GM21367 (cell line): ENCODE measurements around the gene ZNG1F.
"Not testable (repeated sequence)": the region's sequence is repeated elsewhere in the genome, so short reads cannot be mapped to it uniquely, and the experiment has no call there.

Experiments
- ATAC-seq: cut with Tn5 transposase; IDR thresholded peaks from one replicate; pipeline ENCODE4 v1.9.1; 2021; ENCODE audit not compliant: unreplicated experiment

Gene ZNG1F

GRCh38 chr9:41123812-41124211 lies 65.3 kb downstream of the ZNG1F start:
- ATAC-seq = not testable (repeated sequence)

DNA sequence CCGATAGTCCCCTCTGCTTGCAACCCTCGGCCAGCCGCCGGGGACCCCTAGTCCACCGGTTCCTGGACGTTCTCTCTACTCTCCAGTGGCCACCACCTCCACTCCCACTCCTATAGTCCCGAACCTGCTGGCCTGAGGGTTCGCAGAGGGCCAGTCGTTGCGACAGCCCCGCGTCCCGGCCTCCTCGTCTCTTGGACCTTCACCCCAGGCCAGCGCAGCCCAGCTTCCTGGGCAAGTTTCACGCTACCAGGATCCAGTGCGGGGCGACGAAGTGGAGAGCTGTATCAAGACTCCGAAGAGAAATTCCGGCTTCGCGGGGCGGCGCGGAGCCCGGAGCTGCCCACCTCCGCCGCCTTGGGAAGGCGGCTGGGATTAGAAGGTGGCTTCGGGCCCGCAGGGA lies 65.7 kb downstream of the ZNG1F start:
- not testable (repeated sequence) for ATAC-seq

- not testable (repeated sequence) for ATAC-seq
Measured at GRCh38 chr9:41120696-41121095, 68.4 kb downstream of the ZNG1F start.

GRCh38 chr9:41119719-41120118 lies 69.4 kb downstream of the ZNG1F start:
- not testable (repeated sequence) for ATAC-seq

- not testable (repeated sequence) for ATAC-seq
Measured at GRCh38 chr9:41119311-41119710, 69.8 kb downstream of the ZNG1F start.

DNA sequence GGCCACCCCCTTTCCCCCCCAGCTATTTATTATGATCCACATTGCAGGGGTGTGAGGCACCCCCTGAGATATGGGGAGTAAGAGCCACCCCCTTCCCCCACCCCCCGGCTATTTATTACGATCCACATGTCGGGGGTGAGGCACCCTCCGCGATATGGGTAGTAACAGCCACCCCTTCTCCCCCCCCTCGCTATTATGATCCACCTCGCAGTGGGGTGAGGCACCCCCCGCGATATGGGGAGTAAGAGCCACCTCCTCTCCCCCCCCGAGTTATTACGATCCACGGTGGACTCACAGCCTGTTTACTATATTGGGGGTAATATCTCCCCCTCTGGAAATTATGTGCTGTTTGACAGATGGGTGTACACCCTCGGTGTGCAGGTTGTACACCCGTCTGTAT lies 75.8 kb downstream of the ZNG1F start:
- not testable (repeated sequence) for ATAC-seq

- not testable (repeated sequence) for ATAC-seq
Measured at GRCh38 chr9:41111414-41111813, 77.7 kb downstream of the ZNG1F start.

GRCh38 chr9:41110913-41111312 lies 78.2 kb downstream of the ZNG1F start:
- not testable (repeated sequence) for ATAC-seq

- ATAC-seq = not testable (repeated sequence)
Measured at GRCh38 chr9:41109253-41109652, 79.9 kb downstream of the ZNG1F start.

DNA sequence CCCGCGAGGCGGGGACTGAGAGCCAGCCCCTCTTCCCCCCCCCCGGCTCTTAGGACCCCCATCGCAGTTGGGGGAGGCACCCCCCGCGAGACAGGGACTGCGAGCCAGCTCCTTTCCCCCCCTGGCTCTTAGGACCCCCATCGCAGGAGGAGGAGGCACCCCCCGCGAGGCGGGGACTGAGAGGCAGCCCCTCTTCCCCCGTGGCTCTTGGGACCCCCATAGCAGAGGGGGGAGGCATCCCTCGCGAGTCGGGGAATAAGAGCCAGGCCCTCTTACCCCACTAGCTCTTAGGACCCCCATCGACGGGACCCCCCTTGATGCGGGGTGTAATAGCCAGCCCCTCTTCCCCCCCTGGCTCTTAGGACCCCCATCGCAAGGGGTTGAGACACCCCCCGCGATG lies 80.3 kb downstream of the ZNG1F start:
- ATAC-seq = not testable (repeated sequence)

DNA sequence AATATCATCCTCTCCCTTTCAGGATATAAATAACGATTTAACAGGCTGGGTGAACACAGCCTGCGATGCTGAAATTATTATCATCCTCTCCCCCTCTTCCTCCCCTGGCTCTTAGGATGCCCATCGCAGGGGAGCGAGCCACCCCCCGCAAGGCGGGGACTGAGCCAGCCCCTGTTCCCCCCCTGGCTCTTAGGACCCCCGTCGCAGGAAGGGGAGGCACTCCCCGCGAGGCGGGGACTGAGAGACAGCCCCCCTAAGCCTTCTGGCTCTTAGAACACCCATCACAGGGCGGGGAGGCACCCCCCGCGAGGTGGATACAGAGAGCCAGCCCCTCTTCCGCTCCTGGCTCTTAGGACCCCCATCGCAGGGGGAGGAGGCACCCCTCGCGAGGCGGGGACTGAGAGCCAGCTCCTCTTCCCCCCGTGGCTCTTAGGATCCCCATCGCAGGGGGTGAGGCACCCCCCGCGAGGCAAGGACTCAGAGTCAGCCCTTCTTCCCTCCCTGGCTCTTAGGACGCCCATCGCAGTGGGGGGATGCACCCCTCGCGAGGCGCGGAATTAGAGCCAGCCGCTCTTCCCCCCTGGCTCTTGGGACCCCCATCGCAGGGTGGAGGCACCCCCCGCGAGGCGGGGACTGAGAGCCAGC lies 82.5 kb downstream of the ZNG1F start:
- ATAC-seq = not testable (repeated sequence)

- ATAC-seq = not testable (repeated sequence)
Measured at GRCh38 chr9:41105557-41106253, 83.4 kb downstream of the ZNG1F start.

- ATAC-seq = not testable (repeated sequence)
Measured at GRCh38 chr9:41104542-41104941, 84.6 kb downstream of the ZNG1F start.

GRCh38 chr9:41100508-41100907 lies 88.6 kb downstream of the ZNG1F start:
- ATAC-seq = not testable (repeated sequence)

DNA sequence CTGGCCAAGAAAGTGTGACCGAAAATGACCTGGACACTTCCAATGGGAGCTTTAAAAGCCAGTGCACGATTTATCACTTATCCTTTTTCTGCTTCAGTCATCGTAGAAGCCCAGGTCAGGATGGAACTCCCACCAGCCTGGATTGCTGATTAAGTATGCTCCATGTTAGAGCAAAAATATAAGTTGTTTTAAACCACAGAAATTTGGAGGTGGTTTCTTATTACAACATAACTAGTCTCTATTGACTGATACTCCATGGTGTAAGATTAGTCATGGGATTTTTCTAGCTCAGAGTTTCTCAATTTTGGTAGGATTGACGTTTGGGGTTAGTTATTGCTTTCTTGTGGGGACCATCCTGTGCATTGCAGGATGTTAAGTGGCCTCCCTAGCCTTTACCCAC lies 90.4 kb downstream of the ZNG1F start:
- not testable (repeated sequence) for ATAC-seq

GRCh38 chr9:41095060-41095459 lies 94.1 kb downstream of the ZNG1F start:
- ATAC-seq = not testable (repeated sequence)

DNA sequence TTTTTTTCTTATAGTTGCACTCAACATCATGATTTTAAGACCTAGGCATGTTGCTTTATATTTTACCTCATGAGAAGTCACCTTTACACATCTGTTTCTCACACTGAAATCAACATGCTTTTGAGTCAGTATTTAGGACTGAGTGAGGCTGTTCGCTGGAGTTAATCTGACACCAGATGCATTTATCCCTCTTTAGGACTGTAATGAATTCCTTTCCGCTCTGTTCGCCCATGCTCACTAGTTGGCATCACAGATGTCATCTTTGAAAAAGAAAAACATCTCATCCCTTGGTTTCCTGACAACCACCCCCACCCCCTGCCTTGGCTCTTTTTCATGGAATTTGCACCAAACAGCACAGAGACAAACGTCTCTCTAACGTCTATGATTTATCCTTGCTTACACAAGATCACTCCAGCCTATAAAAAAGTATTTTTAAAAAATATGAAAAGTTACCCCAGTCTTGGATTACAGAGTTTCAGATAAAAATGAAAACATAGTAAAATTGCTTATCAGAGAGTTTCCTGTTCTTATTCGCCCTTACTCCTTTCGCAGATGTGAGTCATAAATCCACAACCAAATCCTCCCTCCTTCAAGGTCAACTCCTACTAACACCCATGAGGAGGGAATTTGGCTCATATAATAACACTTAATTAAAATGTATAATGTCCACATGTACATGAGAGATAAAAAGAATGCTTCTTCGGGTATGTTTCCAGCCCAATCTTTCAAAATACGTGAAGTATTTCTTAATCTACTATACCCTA lies 94.9 kb downstream of the ZNG1F start:
- ATAC-seq = not testable (repeated sequence)

DNA sequence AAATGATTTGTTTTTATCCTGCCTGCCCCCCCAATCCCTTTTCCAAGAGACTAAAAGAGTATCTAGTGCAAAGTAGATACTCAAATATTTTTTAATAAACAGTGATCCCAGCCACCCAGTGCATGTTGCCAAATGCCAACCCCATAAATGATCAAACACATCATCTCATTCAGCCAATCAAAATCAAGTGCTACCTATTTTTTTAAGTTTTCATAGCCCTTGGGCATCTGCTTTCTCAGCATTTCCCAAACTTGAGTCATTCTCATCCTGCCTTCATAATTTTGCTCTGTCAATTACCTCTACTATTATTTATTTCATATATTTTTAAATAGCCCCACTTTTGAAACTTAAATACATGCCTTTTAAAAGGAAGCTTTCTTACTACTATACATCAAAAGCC lies 98.2 kb downstream of the ZNG1F start:
- not testable (repeated sequence) for ATAC-seq

DNA sequence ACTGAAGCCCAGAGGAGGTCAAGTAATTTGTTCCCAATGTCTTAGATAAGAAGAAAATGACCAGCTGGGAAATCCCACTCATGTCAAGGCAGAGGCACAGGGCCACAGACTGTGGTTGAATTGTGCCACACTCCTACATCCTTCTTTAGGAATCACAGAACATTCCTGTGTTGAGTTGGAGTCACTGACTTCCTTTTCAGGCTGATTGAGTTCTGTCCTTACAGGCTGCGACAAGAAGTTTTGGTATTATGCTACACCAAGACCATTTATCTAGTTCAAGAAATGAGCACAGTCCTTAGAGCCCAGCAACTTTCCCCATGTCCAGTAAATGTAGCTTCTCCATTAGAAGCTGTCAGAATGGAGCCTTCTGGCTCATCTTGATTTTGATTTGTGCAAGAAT lies 98.7 kb downstream of the ZNG1F start:
- not testable (repeated sequence) for ATAC-seq

GRCh38 chr9:41088450-41089059 lies 100.6 kb downstream of the ZNG1F start:
- peak; percentile 56 for ATAC-seq

- ATAC-seq = not testable (repeated sequence)
Measured at GRCh38 chr9:41087929-41088328, 101.2 kb downstream of the ZNG1F start.
